Stomach (tissue), 4 donors: ENCODE data around the gene SDK2.

Experiments used
- CTCF ChIP-seq, 7 experiments: fragments of 450-650 bp in 4 of 7; fragments of 200-600 bp in 3 of 7; sonication (generic) in 3 of 7; IDR thresholded peaks; one replicate each; pipeline ENCODE4 v1.5.1; 2016 to 2019; ENCODE audit warnings: antibody characterized with exemption in 7 of 7, control low read depth in 2 of 7, mild to moderate bottlenecking in 1 of 7
- EP300 ChIP-seq: sonication (generic); formaldehyde crosslinking; IDR thresholded peaks from one replicate; pipeline ENCODE4 v1.6.1; 2017; ENCODE audit warnings: antibody characterized with exemption
- POLR2A ChIP-seq, 4 donors: fragments of 450-650 bp; IDR thresholded peaks; one replicate each; pipeline ENCODE4 v1.6.1; 2016; ENCODE audit warnings: antibody characterized with exemption in 4 of 4, control low read depth in 2 of 4, mild to moderate bottlenecking in 1 of 4, moderate library complexity in 1 of 4
- POLR2AphosphoS5 ChIP-seq, 3 donors: sonication (generic); formaldehyde crosslinking; IDR thresholded peaks; one replicate each; pipeline ENCODE4 v1.6.1; 2016; ENCODE audit warnings: antibody characterized with exemption in 3 of 3

DNA sequence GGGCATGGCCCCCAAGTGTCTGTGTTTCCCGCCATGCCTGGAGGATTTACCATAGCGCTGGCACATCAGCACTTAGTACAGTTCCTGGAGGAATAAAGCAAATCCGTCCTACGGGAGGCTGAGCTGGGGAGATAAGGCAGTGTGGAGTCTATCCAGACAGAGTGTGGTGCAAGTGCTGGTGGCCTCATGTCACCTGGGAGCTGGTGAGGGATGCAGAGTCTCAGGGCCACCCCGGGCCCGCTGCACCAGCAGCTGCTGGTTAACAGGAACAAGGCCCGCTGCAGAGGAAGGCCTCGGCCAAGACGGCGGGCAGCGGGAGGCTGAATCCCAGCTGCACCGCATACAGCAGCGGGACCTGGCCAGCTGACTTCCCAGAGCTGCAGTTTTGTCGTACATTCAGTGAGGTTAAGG, 275.1 kb downstream of the SDK2 start:
- TF ChIP-seq CTCF (IDR thresholded peaks at IDR 0.05) (no peak), POLR2A (IDR thresholded peaks at IDR 0.05) (no peak), EP300 (no peak), POLR2AphosphoS5 (IDR thresholded peaks at IDR 0.05) (no peak)
